ENCODE results near the gene RHOD. TPM values are rescaled to one million over a fixed set of nuclear protein-coding genes. Genes with fewer than 3 reads are reported as not detected.

The RHOD gene
- total RNA-seq, 3 donors from 2014 or later, result 27.2 to 30.5 (median 28.1) TPM

DNA sequence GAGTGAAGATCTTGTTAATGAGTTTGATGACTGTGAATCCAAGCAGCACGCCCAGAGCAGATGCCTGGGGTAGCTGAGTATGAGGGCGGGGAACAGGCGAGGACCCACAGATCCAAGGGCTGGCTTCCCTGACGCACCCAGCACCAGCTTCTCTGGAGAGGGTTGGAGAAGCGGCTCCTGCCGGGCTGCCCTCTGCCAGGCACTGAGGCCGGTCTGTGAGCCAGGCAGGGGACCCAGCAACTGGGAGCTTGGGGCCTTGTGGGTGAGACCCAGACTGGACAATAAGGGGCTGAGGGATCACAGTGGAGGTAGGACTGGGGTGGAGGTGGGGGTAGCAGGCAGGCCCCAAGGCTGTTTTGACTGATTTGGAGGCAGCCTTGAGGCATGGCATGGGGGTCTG, 42.3 kb upstream of the RHOD start:
- H3K9me3 ChIP-seq, result no peaks in the 10 kb centered on the region
- H3K4me1 ChIP-seq, result no peaks in the 10 kb centered on the region
- DNase-seq (ENCODE audit: low spot score in 2 of 2), result no peak
- TF ChIP-seq POLR2A (IDR thresholded peaks at IDR 0.05) (no peak), POLR2AphosphoS5 (IDR thresholded peaks at IDR 0.05) (no peak)
- H3K36me3 ChIP-seq, result no peaks in the 10 kb centered on the region
- intact Hi-C loops (cut with DNase I; ENCODE audit: low total_unique reads), result no loop called here
- no peak overlapping the region for H3K27ac ChIP-seq
- H3K27me3 ChIP-seq, result no peaks in the 10 kb centered on the region
- H3K4me3 ChIP-seq, result no peak overlapping the region

DNA sequence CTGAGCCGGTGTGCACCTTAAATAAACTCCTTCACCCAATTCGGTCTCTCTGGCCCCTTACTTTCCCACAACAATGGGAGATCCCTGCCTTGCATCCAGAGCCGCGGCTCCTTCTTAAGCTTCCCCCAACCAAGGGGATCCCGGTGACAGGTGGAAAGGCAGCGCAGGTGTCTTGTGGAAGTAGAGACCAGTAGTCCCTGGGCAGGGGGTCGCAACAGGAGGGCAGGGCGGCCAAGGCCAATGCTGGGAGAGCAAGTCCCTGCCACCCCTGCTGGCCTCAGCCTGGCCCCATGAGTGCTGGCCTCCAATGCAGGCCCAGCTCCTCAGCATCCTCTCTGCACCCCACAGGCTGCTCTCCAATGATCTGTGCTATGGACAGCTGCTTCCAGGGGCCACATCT, 41.6 kb upstream of the RHOD start:
- intact Hi-C loops (cut with DNase I; ENCODE audit: low total_unique reads), result no loop called here
- H3K4me3 ChIP-seq, result no peak overlapping the region
- no peak overlapping the region for H3K27ac ChIP-seq
- no peaks in the 10 kb centered on the region for H3K4me1 ChIP-seq
- TF ChIP-seq POLR2AphosphoS5 (IDR thresholded peaks at IDR 0.05) (no peak), POLR2A (IDR thresholded peaks at IDR 0.05) (no peak)
- TF ChIP-seq, protein P1, sequence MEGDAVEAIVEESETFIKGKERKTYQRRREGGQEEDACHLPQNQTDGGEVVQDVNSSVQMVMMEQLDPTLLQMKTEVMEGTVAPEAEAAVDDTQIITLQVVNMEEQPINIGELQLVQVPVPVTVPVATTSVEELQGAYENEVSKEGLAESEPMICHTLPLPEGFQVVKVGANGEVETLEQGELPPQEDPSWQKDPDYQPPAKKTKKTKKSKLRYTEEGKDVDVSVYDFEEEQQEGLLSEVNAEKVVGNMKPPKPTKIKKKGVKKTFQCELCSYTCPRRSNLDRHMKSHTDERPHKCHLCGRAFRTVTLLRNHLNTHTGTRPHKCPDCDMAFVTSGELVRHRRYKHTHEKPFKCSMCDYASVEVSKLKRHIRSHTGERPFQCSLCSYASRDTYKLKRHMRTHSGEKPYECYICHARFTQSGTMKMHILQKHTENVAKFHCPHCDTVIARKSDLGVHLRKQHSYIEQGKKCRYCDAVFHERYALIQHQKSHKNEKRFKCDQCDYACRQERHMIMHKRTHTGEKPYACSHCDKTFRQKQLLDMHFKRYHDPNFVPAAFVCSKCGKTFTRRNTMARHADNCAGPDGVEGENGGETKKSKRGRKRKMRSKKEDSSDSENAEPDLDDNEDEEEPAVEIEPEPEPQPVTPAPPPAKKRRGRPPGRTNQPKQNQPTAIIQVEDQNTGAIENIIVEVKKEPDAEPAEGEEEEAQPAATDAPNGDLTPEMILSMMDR (IDR thresholded peaks at IDR 0.05), result no peak
- DNase-seq (ENCODE audit: low spot score in 2 of 2), result no peak
- H3K36me3 ChIP-seq, result no peaks in the 10 kb centered on the region
- H3K27me3 ChIP-seq, result no peaks in the 10 kb centered on the region
- no peaks in the 10 kb centered on the region for H3K9me3 ChIP-seq

DNA sequence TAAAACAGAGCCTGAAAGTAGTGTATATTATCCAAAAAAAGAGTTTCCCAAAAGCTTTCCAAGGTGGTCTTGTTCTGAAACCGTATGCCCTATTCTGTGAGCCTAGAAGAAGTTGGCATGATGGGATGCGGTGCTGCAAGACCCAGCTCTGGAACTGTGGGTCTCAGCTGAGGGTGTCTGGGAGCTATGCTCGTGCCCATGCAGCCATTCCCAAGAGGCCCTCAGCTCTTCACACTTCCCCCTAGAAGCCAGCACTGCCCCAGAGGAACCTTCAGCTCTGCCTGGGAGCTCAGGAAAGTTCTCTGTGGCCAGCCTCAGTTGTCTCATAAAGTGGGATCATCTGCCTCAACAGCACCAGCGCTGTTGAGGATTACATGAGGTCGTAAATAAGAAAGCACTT, 40.1 kb upstream of the RHOD start:
- intact Hi-C loops (cut with DNase I; ENCODE audit: low total_unique reads), result no loop called here
- H3K27me3 ChIP-seq, result no peaks in the 10 kb centered on the region
- no peak for DNase-seq (ENCODE audit: low spot score in 2 of 2)
- no peaks in the 10 kb centered on the region for H3K36me3 ChIP-seq
- H3K9me3 ChIP-seq, result no peaks in the 10 kb centered on the region
- TF ChIP-seq, protein P1 (IDR thresholded peaks at IDR 0.05), result no peak
- no peak for TF ChIP-seq POLR2A (IDR thresholded peaks at IDR 0.05)
- TF ChIP-seq POLR2AphosphoS5 (IDR thresholded peaks at IDR 0.05), result no peak
- H3K4me3 ChIP-seq, result no peak overlapping the region
- no peak overlapping the region for H3K27ac ChIP-seq
- no peaks in the 10 kb centered on the region for H3K4me1 ChIP-seq

DNA sequence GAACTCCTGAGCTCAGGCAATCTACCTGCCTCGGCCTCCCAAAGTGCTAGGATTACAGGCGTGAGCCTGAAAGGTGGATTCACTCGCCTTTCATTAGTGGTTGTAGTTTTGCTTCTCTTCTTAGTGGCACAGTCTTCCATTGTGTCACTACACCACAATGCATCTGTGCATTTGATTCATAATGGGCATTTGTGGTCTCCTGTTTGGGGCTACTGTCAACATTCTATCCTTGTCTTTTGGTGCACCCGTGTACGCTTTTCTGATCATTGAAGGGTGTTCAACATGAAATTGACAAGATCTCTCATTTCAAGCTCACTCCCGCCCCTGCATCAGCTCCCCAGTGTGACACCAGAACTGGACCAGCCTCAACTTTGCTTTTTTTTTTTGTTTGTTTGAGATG, 35.7 kb upstream of the RHOD start:
- H3K4me3 ChIP-seq, result no peak overlapping the region
- H3K27me3 ChIP-seq, result peaks cover 0 to 3% of the 10 kb centered on the region in 2 donors
- intact Hi-C loops (cut with DNase I; ENCODE audit: low total_unique reads), result no loop called here
- no peaks in the 10 kb centered on the region for H3K36me3 ChIP-seq
- H3K4me1 ChIP-seq, result peaks cover 0 to 4% of the 10 kb centered on the region in 2 donors
- no peak for DNase-seq (ENCODE audit: low spot score in 2 of 2)
- no peaks in the 10 kb centered on the region for H3K9me3 ChIP-seq
- H3K27ac ChIP-seq, result no peak overlapping the region
- no peak for TF ChIP-seq POLR2A (IDR thresholded peaks at IDR 0.05)
- TF ChIP-seq, protein P1 (IDR thresholded peaks at IDR 0.05), result no peak
- no peak for TF ChIP-seq POLR2AphosphoS5 (IDR thresholded peaks at IDR 0.05)

DNA sequence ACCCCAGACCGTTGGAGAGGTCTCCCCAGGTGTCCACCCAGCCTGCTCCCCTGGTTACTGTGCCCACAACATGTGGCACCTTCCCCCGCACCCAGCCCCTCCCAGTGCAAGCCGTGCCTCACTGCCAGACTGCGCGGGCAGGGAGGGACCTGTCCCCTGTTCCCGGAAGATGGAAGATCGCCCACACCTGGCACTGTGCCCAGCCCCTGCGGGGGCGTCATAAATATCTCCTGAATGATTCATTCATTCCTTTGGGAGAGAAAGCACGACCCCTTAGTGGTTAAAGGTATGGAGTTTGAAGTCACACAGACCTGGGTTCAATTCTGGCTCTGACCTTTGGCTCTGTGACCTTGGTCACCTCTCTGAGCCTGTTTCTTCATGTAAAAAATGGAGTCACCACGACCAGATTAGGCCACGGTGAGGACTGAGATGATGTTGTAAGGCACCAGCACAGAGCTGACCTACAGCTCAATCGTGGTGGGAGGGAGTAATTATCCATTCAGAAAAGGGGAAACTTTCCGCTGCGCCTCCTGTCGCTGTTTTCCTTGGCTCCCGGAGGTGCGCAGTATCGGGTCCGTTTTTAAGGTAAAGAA, 34.2 kb upstream of the RHOD start:
- DNase-seq (ENCODE audit: low spot score in 2 of 2), result peak; percentile 79 to 92
- peak overlapping the region; percentile 23 to 82 (median 67) for H3K4me3 ChIP-seq
- H3K27me3 ChIP-seq, result peaks cover 0 to 3% of the 10 kb centered on the region in 2 donors
- H3K36me3 ChIP-seq, result no peaks in the 10 kb centered on the region
- TF ChIP-seq, protein P1 (IDR thresholded peaks at IDR 0.05), result no peak
- peak in 2 of 3 donors; percentile 48 to 59 for TF ChIP-seq POLR2AphosphoS5 (IDR thresholded peaks at IDR 0.05)
- intact Hi-C loops (cut with DNase I; ENCODE audit: low total_unique reads), result no loop called here
- peak overlapping the region; percentile 88 to 90 for H3K27ac ChIP-seq
- no peaks in the 10 kb centered on the region for H3K9me3 ChIP-seq
- peaks cover 0 to 11% of the 10 kb centered on the region in 2 donors for H3K4me1 ChIP-seq
